Uterus (tissue), 4 donors: ENCODE results near the gene MRPL43. TPM values are rescaled to one million over a fixed set of nuclear protein-coding genes. Genes with fewer than 3 reads are reported as not detected.

Source experiments
- DNase-seq, 2 donors: peaks; one replicate each; pipeline ENCODE4 v3.0.0-alpha.2; 2019 to 2020
- H3K27ac ChIP-seq, 2 donors: fragments of 200-600 bp; sonication (generic); 1 replicate in 1 of 2; 2 replicates in 1 of 2; pipeline ENCODE4 v1.5.1; 2016 to 2018
- H3K27me3 ChIP-seq, 2 donors: fragments of 200-600 bp; sonication (generic); one replicate each; pipeline ENCODE4 v1.5.1; 2018 to 2019; ENCODE audit warnings: control low read depth in 1 of 2
- H3K36me3 ChIP-seq, 2 donors: fragments of 200-600 bp; sonication (generic); one replicate each; pipeline ENCODE4 v1.5.1; 2019; ENCODE audit warnings: control low read depth in 1 of 2
- H3K4me1 ChIP-seq, 2 donors: fragments of 200-600 bp; sonication (generic); one replicate each; pipeline ENCODE4 v1.5.1; 2018 to 2019; ENCODE audit warnings: control low read depth in 1 of 2
- H3K4me3 ChIP-seq, 2 donors: fragments of 200-600 bp; sonication (generic); 1 replicate in 1 of 2; 2 replicates in 1 of 2; pipeline ENCODE4 v1.5.1; 2018 to 2019; ENCODE audit warnings: mild to moderate bottlenecking in 1 of 2
- H3K9me3 ChIP-seq, 2 donors: fragments of 200-600 bp; sonication (generic); one replicate each; pipeline ENCODE4 v1.5.1; 2019; ENCODE audit warnings: control low read depth in 1 of 2
- CTCF ChIP-seq, 4 experiments: fragments of 200-600 bp in 2 of 4; fragments of 450-650 bp in 2 of 4; sonication (generic) in 2 of 4; IDR thresholded peaks; one replicate each; pipeline ENCODE4 v1.5.1; 2016 to 2019; ENCODE audit warnings: antibody characterized with exemption in 4 of 4, mild to moderate bottlenecking in 2 of 4, moderate library complexity in 1 of 4
- POLR2A ChIP-seq, 2 donors: fragments of 450-650 bp; IDR thresholded peaks; one replicate each; pipeline ENCODE4 v1.6.1; 2016; ENCODE audit warnings: antibody characterized with exemption in 2 of 2, mild to moderate bottlenecking in 1 of 2, moderate library complexity in 1 of 2
- intact Hi-C: fragments of 100-400 bp; cut with DNase I; formaldehyde crosslinking; loops from one replicate; pipeline ENCODE4 v1.15.1; 2023; ENCODE audit warnings: low total_unique reads
- total RNA-seq, 4 donors: library from RNA; depleted of rRNA in 3 of 4; stranded (reverse); fragments of >200 nt in 3 of 4; gene quantifications; one replicate each; pipeline versions ENCODE4 v1.1.0 to v1.2.4, GENCODE V29; 2014 to 2023
- donor health status: DM: yes; HTN: yes; CAD: no.

MRPL43 gene
- total RNA-seq, 4 donors from 2014 or later = 36.9 to 134 (median 51.8) TPM

DNA sequence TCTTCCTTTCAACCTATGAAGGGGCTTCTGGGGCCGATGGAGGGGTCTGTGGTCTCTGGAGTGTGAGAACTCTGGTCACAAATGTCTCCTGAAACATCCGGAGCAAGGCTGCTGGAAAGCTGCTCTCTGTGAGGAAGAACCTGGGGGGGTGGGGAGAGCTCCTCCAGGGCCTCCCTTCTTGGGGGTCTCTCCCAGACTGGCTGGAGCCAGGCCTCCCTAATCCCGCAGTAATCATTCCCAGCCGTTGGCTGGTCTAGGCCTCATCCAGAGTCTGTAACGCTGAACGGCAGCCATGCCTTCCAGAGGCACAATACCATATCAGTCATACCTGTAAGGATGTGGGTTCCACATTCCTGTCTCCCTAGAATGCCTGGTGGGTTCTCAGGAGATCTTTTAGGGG, 7.9 kb upstream of the MRPL43 start:
- DNase-seq = no peak
- Histone ChIP-seq H3K4me1 (no peaks in the 10 kb centered on the region), H3K9me3 (no peaks in the 10 kb centered on the region), H3K4me3 (no peak overlapping the region), H3K36me3 (no peaks in the 10 kb centered on the region), H3K27ac (no peak overlapping the region), H3K27me3 (no peaks in the 10 kb centered on the region)
- no peak for TF ChIP-seq POLR2A (IDR thresholded peaks at IDR 0.05)
- TF ChIP-seq CTCF (IDR thresholded peaks at IDR 0.05) = no peak
- intact Hi-C loops = no loop called here

GRCh38 chr10:100993986-100994708, 6.8 kb upstream of the MRPL43 start:
- TF ChIP-seq POLR2A (IDR thresholded peaks at IDR 0.05) (no peak), CTCF (IDR thresholded peaks at IDR 0.05) (peak; percentile 70 to 80 (median 76))
- Histone ChIP-seq H3K27ac (no peak overlapping the region), H3K4me3 (no peak overlapping the region), H3K36me3 (no peaks in the 10 kb centered on the region), H3K27me3 (no peaks in the 10 kb centered on the region), H3K9me3 (no peaks in the 10 kb centered on the region), H3K4me1 (no peaks in the 10 kb centered on the region)
- intact Hi-C loops = no loop called here
- DNase-seq = no peak

GRCh38 chr10:100989088-100989487, 1.8 kb upstream of the MRPL43 start:
- no peak overlapping the region for H3K4me3 ChIP-seq
- DNase-seq = no peak
- no peaks in the 10 kb centered on the region for H3K27me3 ChIP-seq
- H3K36me3 ChIP-seq = no peaks in the 10 kb centered on the region
- H3K27ac ChIP-seq = no peak overlapping the region
- TF ChIP-seq CTCF (IDR thresholded peaks at IDR 0.05) = no peak
- TF ChIP-seq POLR2A (IDR thresholded peaks at IDR 0.05) = no peak
- intact Hi-C loops = no loop called here
- H3K4me1 ChIP-seq = peaks cover 6 to 20% of the 10 kb centered on the region in 2 donors
- H3K9me3 ChIP-seq = no peaks in the 10 kb centered on the region

DNA sequence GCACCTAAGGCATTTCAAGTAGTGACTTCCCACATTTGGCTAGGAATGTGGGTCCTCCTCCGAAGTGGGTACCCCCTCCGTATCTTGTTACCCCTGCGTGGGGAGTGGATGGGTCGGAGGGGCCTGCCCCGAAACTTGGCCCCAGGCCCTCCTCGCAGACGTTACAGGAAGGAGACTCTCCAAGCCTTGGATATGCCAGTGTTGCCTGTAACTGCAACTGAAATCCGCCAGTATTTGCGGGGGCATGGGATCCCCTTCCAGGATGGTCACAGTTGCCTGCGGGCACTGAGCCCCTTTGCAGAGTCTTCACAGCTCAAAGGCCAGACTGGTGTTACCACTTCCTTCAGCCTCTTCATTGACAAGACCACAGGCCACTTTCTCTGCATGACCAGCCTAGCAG, 869 bp upstream of the MRPL43 start:
- Histone ChIP-seq H3K27me3 (no peaks in the 10 kb centered on the region), H3K27ac (no peak overlapping the region), H3K4me3 (peak overlapping the region in 1 of 2 donors; percentile 87), H3K36me3 (no peaks in the 10 kb centered on the region), H3K9me3 (no peaks in the 10 kb centered on the region), H3K4me1 (peaks cover 6 to 20% of the 10 kb centered on the region in 2 donors)
- no peak for DNase-seq
- TF ChIP-seq POLR2A (IDR thresholded peaks at IDR 0.05) (no peak), CTCF (IDR thresholded peaks at IDR 0.05) (no peak)
- intact Hi-C loops = no loop called here

GRCh38 chr10:100987685-100988049, 370 bp upstream of the MRPL43 start:
- H3K36me3 ChIP-seq = no peaks in the 10 kb centered on the region
- H3K4me1 ChIP-seq = peaks cover 6 to 20% of the 10 kb centered on the region in 2 donors
- intact Hi-C loops = no loop called here
- H3K27me3 ChIP-seq = no peaks in the 10 kb centered on the region
- H3K27ac ChIP-seq = peak overlapping the region; percentile 76 to 77
- no peaks in the 10 kb centered on the region for H3K9me3 ChIP-seq
- no peak for TF ChIP-seq CTCF (IDR thresholded peaks at IDR 0.05)
- no peak for TF ChIP-seq POLR2A (IDR thresholded peaks at IDR 0.05)
- H3K4me3 ChIP-seq = peak overlapping the region; percentile 87 to 88
- no peak for DNase-seq
